ENCODE measurements around the gene LSG1.

LSG1 gene

GRCh38 chr3:194604126-194604525 lies 67.9 kb downstream of the LSG1 start:
- H3K27ac ChIP-seq (ENCODE audit: low read length): no peak overlapping the region
- no peaks in the 10 kb centered on the region for H3K9me3 ChIP-seq (replicated peaks; ENCODE audit: insufficient read depth, low read length)

DNA sequence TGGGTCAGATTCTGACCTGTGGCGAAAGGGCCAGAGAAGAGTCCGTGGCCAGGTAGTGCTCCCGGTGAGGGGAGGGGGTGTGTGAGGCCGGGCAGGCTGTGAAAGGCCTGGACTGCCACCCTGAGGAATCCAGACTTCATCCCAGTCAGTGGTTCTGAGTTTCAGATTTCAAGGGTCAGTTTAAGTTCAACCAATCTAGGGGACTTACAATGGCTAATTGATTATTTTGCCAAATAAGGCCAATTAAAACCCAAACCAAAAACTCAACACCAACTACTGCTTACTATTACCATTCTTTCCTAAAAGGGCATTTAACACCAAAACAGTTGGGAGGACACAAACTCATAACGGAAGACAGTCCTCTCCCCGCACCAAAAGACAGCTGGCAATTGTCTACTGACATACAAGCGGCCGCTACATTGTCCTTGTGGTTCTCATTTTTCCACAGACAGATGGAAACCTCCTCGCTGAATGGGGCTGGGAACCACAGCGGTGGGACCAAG lies 69.3 kb downstream of the LSG1 start:
- Histone ChIP-seq H3K27ac (ENCODE audit: low read length) (no peak overlapping the region), H3K4me1 (ENCODE audit: low read length) (no peaks in the 10 kb centered on the region), H3F3A (ENCODE audit: insufficient read depth, low read length) (no peaks in the 10 kb centered on the region), H3K27me3 (replicated peaks; ENCODE audit: insufficient read depth, low read length) (no peaks in the 10 kb centered on the region), H4K20me1 (ENCODE audit: insufficient read depth, low read length) (no peaks in the 10 kb centered on the region), H2AFZ (ENCODE audit: low read length) (no peak overlapping the region), H3K9me3 (replicated peaks; ENCODE audit: insufficient read depth, low read length) (no peaks in the 10 kb centered on the region), H3K36me3 (replicated peaks; ENCODE audit: insufficient read depth, low read length) (no peaks in the 10 kb centered on the region), H3K9me2 (replicated peaks; ENCODE audit: insufficient read depth, low read length) (no peaks in the 10 kb centered on the region), H3K9ac (ENCODE audit: low read length) (no peak overlapping the region), H3K4me3 (ENCODE audit: low read length) (no peak overlapping the region), H3K79me2 (ENCODE audit: low read length) (no peaks in the 10 kb centered on the region), H3K4me2 (ENCODE audit: low read depth, low read length) (no peak overlapping the region)
- TF ChIP-seq, protein P1, sequence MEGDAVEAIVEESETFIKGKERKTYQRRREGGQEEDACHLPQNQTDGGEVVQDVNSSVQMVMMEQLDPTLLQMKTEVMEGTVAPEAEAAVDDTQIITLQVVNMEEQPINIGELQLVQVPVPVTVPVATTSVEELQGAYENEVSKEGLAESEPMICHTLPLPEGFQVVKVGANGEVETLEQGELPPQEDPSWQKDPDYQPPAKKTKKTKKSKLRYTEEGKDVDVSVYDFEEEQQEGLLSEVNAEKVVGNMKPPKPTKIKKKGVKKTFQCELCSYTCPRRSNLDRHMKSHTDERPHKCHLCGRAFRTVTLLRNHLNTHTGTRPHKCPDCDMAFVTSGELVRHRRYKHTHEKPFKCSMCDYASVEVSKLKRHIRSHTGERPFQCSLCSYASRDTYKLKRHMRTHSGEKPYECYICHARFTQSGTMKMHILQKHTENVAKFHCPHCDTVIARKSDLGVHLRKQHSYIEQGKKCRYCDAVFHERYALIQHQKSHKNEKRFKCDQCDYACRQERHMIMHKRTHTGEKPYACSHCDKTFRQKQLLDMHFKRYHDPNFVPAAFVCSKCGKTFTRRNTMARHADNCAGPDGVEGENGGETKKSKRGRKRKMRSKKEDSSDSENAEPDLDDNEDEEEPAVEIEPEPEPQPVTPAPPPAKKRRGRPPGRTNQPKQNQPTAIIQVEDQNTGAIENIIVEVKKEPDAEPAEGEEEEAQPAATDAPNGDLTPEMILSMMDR (IDR thresholded peaks at IDR 0.05; ENCODE audit: low read length): no peak
- TF ChIP-seq EZH2 (optimal IDR thresholded peaks at IDR 0.05; ENCODE audit: low read depth, low read length) (no peak), EZH2phosphoT487 (IDR thresholded peaks at IDR 0.05; ENCODE audit: low read length) (no peak)
- no peak for DNase-seq

More at GRCh38 chr3:194604126-194604525, 67.9 kb downstream of the LSG1 start:
- Histone ChIP-seq H2AFZ (ENCODE audit: low read length) (no peak overlapping the region), H4K20me1 (ENCODE audit: insufficient read depth, low read length) (no peaks in the 10 kb centered on the region), H3K27me3 (replicated peaks; ENCODE audit: insufficient read depth, low read length) (no peaks in the 10 kb centered on the region), H3K4me2 (ENCODE audit: low read depth, low read length) (no peak overlapping the region), H3K4me3 (ENCODE audit: low read length) (no peak overlapping the region), H3K9ac (ENCODE audit: low read length) (no peak overlapping the region), H3K79me2 (ENCODE audit: low read length) (no peaks in the 10 kb centered on the region), H3K4me1 (ENCODE audit: low read length) (no peaks in the 10 kb centered on the region), H3K36me3 (replicated peaks; ENCODE audit: insufficient read depth, low read length) (no peaks in the 10 kb centered on the region), H3K9me2 (replicated peaks; ENCODE audit: insufficient read depth, low read length) (no peaks in the 10 kb centered on the region), H3F3A (ENCODE audit: insufficient read depth, low read length) (no peaks in the 10 kb centered on the region)
- no peak for DNase-seq
- TF ChIP-seq, protein P1 (IDR thresholded peaks at IDR 0.05; ENCODE audit: low read length): no peak
- TF ChIP-seq EZH2phosphoT487 (IDR thresholded peaks at IDR 0.05; ENCODE audit: low read length) (no peak), EZH2 (optimal IDR thresholded peaks at IDR 0.05; ENCODE audit: low read depth, low read length) (no peak)

GRCh38 chr3:194598771-194599557 lies 73.0 kb downstream of the LSG1 start:
- TF ChIP-seq EZH2 (optimal IDR thresholded peaks at IDR 0.05; ENCODE audit: low read depth, low read length) (no peak), EZH2phosphoT487 (IDR thresholded peaks at IDR 0.05; ENCODE audit: low read length) (no peak)
- TF ChIP-seq, protein P1 (IDR thresholded peaks at IDR 0.05; ENCODE audit: low read length): no peak
- Histone ChIP-seq H3K9me3 (replicated peaks; ENCODE audit: insufficient read depth, low read length) (no peaks in the 10 kb centered on the region), H3K36me3 (replicated peaks; ENCODE audit: insufficient read depth, low read length) (no peaks in the 10 kb centered on the region), H2AFZ (ENCODE audit: low read length) (no peak overlapping the region), H3K79me2 (ENCODE audit: low read length) (no peaks in the 10 kb centered on the region), H3K27me3 (replicated peaks; ENCODE audit: insufficient read depth, low read length) (no peaks in the 10 kb centered on the region), H3K9ac (ENCODE audit: low read length) (no peak overlapping the region), H3K9me2 (replicated peaks; ENCODE audit: insufficient read depth, low read length) (no peaks in the 10 kb centered on the region), H4K20me1 (ENCODE audit: insufficient read depth, low read length) (no peaks in the 10 kb centered on the region), H3K27ac (ENCODE audit: low read length) (no peak overlapping the region), H3F3A (ENCODE audit: insufficient read depth, low read length) (no peaks in the 10 kb centered on the region), H3K4me1 (ENCODE audit: low read length) (no peaks in the 10 kb centered on the region), H3K4me2 (ENCODE audit: low read depth, low read length) (no peak overlapping the region), H3K4me3 (ENCODE audit: low read length) (no peak overlapping the region)
- DNase-seq: no peak

Measured in MM.1S (cell line).